ENCODE data around the gene SUN3. TPM values are rescaled to one million over a fixed set of nuclear protein-coding genes. Genes with fewer than 3 reads are reported as not detected.
A peak's percentile ranks its signal among the peaks of the same experiment; 100 is the strongest.

SUN3 gene
- total RNA-seq, 1 donor from 2014 or later = not detected

DNA sequence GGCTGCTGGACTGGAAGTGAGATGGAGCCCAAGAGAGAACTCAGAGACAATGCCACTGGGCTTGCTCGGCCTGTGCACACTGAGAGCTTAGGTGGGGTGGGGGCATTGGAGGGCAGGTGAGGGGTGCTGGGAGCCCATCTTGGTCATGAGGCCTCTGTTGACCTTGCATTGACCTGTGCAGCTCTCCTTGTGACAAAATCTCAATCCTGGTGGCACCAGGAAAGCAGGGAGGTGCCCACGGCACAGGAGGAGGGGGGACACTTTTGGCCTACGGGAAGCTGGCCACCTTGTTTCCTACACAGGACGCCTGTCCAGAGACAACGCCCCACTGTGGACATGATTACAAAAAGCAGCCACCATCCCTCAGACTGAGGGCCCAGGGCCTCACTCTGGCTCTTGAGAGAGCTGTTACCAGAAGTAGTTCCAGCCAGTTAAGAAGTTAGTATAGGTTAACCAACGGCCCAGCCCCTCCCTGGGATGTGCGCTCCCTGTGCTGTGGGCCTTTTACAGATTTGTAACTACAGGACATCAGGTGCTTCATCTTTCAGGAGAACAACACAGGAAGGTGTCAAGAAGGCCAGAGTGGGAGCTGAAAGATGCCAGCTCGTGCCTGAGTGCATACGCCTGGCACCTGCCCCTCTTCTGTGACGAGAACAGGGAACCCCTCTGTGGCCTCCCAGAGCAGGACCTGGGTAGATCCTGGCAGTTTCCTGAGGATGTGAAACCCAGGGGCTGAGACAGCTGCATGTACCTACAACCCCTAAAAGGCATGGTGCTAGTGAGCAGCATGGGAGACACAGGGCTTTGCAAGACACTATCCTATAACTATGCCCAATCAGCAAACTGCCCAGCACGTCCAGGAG is 91.0 kb downstream of the SUN3 start:
- Histone ChIP-seq H3K27me3 (no peaks in the 10 kb centered on the region), H3K36me3 (no peaks in the 10 kb centered on the region), H3K9me3 (no peaks in the 10 kb centered on the region), H3K27ac (no peak overlapping the region), H3K4me3 (no peak overlapping the region), H3K4me1 (peaks cover 5% of the 10 kb centered on the region)
- TF ChIP-seq POLR2A (IDR thresholded peaks at IDR 0.05) = no peak
- TF ChIP-seq POLR2AphosphoS5 (IDR thresholded peaks at IDR 0.05; ENCODE audit: insufficient read depth in 1 of 2, low read depth in 1 of 2) = no peak
- TF ChIP-seq, protein P1, sequence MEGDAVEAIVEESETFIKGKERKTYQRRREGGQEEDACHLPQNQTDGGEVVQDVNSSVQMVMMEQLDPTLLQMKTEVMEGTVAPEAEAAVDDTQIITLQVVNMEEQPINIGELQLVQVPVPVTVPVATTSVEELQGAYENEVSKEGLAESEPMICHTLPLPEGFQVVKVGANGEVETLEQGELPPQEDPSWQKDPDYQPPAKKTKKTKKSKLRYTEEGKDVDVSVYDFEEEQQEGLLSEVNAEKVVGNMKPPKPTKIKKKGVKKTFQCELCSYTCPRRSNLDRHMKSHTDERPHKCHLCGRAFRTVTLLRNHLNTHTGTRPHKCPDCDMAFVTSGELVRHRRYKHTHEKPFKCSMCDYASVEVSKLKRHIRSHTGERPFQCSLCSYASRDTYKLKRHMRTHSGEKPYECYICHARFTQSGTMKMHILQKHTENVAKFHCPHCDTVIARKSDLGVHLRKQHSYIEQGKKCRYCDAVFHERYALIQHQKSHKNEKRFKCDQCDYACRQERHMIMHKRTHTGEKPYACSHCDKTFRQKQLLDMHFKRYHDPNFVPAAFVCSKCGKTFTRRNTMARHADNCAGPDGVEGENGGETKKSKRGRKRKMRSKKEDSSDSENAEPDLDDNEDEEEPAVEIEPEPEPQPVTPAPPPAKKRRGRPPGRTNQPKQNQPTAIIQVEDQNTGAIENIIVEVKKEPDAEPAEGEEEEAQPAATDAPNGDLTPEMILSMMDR (IDR thresholded peaks at IDR 0.05) = no peak
- DNase-seq (ENCODE audit: extremely low spot score in 2 of 2) = peak; percentile 79 to 91
- intact Hi-C loops (cut with DNase I) = no loop called here

Other genes with a start within 250 kb of the SUN3 start
- gene PKD1L1, start 80.6 kb downstream of the SUN3 start, total RNA-seq = 0.49 TPM
- gene HUS1, start 49.5 kb downstream of the SUN3 start, total RNA-seq = 28.5 TPM
- not detected for gene C7orf57, start 6.4 kb upstream of the SUN3 start, total RNA-seq
- 79.8 TPM for gene UPP1, start 60.2 kb upstream of the SUN3 start, total RNA-seq
- under 0.01 TPM for gene ABCA13, start 142.4 kb upstream of the SUN3 start, total RNA-seq

Measured in vagina (tissue), 2 donors.